Measurements from ENCODE around the gene TXLNG. TPM values are rescaled to one million over a fixed set of nuclear protein-coding genes. Genes with fewer than 3 reads are reported as not detected.

TXLNG gene
- total RNA-seq, 1 experiment from 2014 or later = 15.7 TPM

DNA sequence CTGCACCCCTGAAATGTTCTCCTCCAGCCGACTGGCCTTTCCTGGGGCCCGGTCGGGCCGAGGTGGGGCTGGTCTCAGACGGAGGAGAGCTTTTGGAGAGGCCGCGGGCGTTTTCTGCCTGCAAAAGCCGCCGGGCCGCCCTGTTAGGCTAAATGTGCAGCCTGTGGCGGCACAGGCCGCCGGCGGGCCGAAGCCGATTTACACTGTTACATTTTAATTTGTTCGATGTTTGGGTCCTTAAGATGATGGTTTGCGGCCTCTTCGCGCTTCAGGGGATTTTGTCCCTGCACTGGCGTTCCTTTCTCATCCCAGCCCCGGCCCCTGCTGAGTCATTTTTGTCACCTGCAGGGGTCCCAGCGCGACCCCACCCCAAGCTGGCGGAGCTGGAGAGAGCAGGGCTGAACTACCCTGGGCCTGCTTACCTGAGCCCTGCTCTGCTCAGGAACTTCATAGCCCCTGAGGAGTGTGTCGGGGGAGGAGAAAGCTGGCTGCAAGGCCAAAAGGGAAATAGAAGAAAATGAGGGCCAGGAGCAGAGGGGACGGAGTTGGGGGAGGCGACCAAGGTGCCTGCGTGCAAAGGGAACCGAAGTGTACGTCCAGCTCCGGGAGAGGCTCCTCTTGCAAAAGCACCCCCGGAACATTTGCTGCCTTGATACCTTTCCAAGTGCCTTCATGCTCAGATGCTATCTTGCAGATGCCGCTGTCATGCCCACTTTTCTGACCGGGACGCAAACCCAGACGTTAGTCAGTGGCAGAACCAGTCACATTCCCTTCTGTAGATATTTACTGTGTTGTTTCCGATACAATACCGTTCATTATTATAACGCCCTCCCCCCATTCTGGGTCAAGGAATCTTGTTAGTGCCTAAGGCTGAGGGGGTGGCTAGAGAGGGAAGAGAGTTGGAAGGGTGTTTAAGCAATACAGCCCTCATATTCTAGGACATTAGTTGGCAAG, 84.9 kb downstream of the TXLNG start:
- no peak for DNase-seq (ENCODE audit: low read depth)

DNA sequence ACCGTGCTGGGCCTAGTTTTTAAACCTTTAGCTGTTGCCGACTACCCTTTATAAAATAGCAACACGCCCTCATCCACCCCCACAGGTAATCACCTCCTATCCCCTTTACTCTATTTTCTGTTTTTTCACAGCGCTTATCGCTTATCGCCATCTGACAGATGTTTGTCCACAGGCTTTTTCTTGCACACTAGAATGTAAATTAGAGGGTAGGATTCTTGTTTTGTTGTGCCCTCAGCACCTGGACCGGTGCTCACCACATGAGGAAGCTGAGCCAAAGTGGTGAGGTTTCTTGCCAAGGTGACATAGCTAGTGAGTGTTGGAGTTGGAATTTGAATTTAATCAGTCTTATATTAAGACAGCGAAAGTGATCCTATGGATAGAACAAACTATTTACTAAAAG, 86.8 kb downstream of the TXLNG start:
- DNase-seq (ENCODE audit: low read depth) = no peak

DNA sequence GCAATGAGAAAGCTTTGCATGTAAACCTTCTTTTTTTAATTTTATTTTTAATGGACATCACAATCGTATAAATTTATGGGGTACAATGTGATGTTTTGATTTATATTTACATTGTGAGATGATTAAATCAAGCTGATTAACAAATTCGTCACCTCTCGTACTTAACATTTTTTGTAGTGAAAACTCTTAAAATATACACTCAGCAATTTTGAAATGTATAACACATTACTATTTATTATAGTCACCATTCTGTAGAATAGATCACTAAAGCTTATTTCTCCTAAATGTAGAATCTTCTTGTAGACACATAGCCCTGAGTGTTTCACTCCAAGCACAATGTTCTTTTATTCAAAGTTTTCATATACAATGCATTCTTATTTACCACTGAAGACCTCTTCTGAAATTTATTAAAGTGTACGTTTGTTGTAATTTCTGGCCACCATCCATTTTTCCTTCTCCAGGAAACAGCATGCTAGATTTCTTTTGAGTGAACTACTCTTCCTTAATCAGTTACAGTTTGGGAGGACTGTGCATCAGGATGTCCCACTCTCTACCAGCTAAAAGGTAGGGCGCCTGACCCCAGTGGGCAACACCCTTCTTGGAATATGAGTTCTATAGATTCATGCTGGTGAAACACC, 88.3 kb downstream of the TXLNG start:
- DNase-seq (ENCODE audit: low read depth) = no peak

DNA sequence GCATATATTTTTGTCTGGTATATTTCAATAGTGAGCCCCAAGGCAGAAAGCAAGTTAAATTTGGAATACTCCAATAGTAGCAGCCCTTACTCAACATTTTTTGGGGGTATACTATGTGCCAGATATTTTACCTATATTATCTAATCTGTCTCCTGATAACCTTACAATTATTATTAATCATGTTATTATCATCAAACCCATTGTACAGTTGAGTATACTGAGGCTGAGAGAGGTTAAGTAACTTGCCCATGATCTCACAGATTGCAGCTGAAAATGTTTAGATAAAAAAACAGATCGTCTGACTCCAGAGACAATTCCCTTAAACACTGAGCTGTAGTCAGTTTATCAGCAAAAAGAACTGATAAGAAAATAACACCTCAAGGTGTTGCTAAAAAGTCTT, 90.4 kb downstream of the TXLNG start:
- DNase-seq (ENCODE audit: low read depth) = no peak

DNA sequence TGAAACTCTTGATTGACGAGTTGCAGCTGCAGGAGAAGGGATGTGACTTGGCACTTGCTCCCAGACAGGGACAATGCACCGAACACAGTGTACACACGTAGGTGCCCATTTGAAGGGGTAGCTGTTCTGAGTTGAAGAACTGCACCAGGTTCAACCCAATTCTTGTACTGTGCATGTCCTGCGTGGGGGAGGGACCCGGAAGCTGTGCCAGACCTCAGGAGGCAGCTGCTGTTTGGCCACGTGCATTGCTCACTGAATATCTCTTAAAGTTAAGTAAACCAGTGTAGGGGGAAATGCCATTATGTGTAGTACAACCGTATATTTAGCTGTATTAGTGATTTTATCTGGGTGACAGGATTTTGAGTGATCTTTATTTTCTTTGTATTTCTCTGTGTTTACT, 95.9 kb downstream of the TXLNG start:
- peak; percentile 1 for DNase-seq (ENCODE audit: low read depth)

DNA sequence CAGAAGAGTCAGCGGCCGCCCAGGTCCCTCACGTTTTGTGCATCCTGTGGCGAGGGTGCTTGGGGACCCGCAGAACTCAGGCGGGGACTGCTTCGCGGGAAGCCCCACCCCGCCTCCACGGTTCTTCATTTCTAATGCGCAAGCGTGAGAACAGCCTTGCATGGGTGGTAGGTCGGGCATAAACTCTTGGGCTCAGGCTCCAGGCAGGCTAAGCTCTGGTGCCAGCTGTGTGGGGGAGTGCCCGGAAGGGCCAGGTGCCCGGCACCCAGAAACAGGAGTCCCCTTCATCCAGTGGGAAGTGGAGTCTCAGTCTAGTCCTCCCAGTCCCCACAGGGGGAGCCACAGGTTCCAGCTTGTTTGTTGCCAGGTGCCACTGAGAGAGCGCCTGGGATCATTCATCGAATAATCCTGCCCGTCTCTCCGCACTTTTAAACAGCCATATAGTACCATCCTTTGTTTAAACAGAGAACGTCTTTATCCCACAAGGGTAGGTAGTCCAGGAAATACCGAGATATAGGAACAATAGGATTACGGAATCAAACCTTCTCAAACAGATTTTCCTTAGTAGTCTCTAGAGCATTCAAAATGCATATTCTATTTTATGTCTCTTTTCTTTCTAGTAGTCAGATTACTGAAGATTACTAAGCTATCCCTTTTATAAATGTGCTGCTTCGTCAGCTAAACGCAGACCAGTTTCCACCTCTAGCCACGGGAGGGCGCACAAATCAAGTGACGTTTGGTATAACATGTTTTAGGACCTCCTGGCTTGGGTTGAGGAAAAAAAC, 96.6 kb downstream of the TXLNG start:
- DNase-seq (ENCODE audit: low read depth) = peak; percentile 40

DNA sequence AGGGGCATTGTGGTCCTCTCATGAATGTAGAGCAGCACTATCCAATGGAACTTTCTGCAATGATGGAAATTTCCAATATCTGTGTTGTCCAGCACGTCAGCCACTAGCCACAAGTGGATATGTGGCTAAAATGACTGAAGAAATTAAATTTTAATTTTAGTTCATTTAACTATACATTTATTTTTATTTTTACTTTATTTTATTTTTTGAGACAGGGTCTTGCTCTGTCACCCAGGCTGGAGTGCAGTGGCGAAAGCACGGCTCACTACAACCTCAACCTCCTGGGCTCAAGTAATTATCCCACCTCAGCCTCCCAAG, 97.2 kb downstream of the TXLNG start:
- no peak for DNase-seq (ENCODE audit: low read depth)

DNA sequence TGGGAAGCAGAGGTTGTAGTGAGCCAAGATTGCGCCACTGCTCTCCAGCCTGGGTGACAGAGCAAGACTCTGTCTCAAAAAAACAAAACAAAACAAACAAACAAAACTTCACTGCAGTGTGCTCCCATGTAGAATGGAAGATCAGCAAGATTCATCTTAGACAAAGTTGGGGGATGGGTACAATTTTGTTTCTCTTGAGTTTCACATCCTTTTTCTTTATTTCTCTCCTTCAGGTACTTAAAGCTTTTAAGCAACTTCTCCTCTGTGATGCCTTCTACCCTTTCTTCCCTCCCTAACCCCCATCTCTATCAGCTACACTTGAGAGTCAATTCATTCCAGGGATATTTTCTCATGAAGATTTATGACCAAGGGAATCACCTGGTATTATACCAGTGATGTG, 99.4 kb downstream of the TXLNG start:
- no peak for DNase-seq (ENCODE audit: low read depth)

DNA sequence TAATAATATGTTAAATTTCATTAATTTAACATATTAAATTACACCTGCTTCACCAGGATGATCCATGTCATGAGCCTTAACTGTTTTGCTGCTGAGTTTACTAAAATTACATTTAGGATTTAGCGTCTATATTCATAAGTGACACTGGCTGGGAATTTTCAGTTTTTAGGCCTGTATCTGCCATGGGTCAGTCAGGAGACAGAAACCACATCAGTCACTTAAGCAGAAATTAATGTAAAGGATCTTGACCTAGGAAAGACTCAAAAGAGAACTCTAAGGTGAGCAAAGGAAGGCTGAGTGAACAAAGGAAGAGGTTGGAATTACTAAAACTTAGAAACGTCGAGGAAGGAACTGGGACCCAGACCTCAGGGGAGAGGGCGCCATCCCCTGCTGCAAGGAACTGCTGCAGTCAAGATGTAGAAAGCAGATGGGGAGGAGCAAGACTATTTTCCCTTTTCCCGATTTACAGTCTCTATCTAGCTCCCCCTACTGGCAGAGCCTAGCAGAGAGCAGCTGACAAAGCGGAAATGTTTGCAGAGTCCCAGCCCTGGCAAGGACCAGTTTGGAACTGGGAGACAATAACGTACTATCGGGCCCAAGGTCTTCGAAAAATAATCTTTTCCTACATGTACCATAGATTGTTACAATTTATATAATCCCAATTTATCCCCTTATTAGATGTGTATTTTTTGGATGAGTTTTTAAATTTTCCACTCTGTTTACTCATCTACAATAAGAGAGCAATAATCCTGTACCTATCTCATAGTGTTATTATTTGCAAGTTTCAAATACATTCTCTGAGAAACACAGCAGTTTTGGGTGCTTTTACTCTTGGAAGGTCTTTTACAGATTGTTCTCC, 106.5 kb downstream of the TXLNG start:
- peak; percentile 70 for DNase-seq (ENCODE audit: low read depth)

Small RNAs within 50 kb of the gene (small RNA-seq; reads per million reads assigned to genes)
- gene RNU4-6P = not detected
- gene RNU7-56P = not detected
- gene RPL12P49 = not detected

Other genes starting within 250 kb of the TXLNG start
- not detected in 2 replicates for gene S100G, start 136.3 kb upstream of the TXLNG start, total RNA-seq (2014; rRNA removed; shearing (Covaris generic))
- gene CTPS2, start 73.8 kb upstream of the TXLNG start, total RNA-seq (2014; rRNA removed; shearing (Covaris generic)) = 6.0 and 6.1 TPM in 2 replicates
- gene SYAP1, start 66.9 kb upstream of the TXLNG start, total RNA-seq (2014; rRNA removed; shearing (Covaris generic)) = 31.6 and 34.5 TPM in 2 replicates
- gene RBBP7, start 83.9 kb downstream of the TXLNG start, total RNA-seq (2014; rRNA removed; shearing (Covaris generic)) = 157 and 177 TPM in 2 replicates
- gene REPS2, start 160.2 kb downstream of the TXLNG start, total RNA-seq (2014; rRNA removed; shearing (Covaris generic)) = 1.9 and 2.4 TPM in 2 replicates

Data from HT1080 (cell line).